Activated CD8-positive, alpha-beta memory T cell treated with anti-CD3 and anti-CD28 coated beads for 36 hours (primary cell): ENCODE results near the gene KCTD20. TPM values are rescaled to one million over a fixed set of nuclear protein-coding genes. Genes with fewer than 3 reads are reported as not detected.

ENCODE experiments used
- CTCF ChIA-PET: fragments of 350-600 bp; sonication (Branson Sonifier 250); formaldehyde crosslinking; loops from one replicate; lab custom pipeline; 2021; ENCODE audit warnings: antibody characterized with exemption; lab: Charles Lee
- POLR2A ChIA-PET: fragments of 350-600 bp; sonication (Branson Sonifier 250); formaldehyde crosslinking; loops from one replicate; lab custom pipeline; 2021; ENCODE audit warnings: antibody characterized with exemption; lab: Charles Lee
- total RNA-seq, 2 experiments: library from RNA; stranded (reverse); gene quantifications; one replicate each; pipeline ENCODE4 v1.2.3, GENCODE V29; 2021

The KCTD20 gene
- total RNA-seq, 2 experiments from 2014 or later: 51.9 to 52.7 TPM

DNA sequence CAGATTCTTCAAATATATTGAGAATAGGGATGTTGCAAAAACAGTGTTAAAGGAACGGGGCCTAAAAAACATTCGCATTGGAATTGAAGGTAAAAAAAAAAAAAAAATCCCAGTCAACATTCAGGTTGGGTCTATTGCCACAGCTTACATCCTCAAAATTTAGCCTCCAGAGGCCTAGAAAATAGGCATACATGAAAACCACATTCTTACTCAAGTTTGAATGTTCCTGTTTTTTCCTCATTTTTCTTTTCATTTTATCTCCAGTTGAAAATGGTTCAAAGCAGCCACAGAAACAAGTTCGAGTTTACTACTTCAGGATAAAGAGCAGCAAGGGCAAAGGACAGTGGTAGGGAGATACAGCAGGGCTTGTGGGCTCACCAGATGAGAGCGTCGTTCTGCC, 41.9 kb downstream of the KCTD20 start:
- ChIA-PET CTCF (interaction anchor here (0.7 kb wide), 1 partner anchor 26 kb away, joined by 3 read pairs; no protein-coding TSS in a partner anchor), POLR2A (interaction anchor here (0.6 kb wide), 1 partner anchor 28 kb away, joined by 5 read pairs; no protein-coding TSS in a partner anchor)

DNA sequence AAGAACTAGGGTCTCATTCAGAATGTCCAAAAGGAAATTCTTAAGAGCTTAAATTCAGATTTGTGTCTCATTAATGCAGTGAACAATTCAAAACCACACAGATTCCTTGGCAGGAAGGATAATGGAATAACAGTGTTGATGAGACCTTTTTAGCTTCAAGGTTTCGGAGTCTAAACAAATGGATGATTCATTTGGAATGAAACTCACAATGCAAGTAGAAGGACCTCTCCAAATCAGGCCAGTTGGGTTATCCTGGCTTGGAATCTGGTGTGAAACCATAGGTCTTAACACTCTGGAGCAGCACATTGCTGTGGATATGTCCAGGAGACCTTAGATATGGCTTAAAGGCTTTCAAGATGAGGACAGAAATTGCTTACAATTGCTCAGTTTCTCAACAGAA, 44.9 kb downstream of the KCTD20 start:
- ChIA-PET CTCF (no interaction called here), POLR2A (no interaction called here)

DNA sequence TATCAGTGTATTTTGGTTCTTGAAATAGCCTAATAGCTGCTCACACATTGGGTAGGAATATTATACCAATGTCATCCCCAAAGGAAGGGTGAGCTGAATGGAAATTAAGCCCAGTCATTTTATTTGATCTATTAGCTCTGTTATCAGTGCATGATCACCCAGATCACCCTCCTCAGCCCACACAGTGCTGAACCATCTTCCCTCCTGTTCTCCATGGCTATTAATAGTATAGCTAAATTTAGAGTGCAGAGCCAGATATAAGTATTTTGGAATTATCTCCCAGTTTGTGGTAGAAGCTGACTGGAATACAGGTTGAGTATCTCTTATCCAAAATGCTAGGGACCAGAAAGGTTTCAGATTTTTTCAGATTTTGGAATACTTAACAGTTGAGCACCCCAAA, 45.4 kb downstream of the KCTD20 start:
- ChIA-PET CTCF (interaction anchor here (1.4 kb wide), 1 partner anchor 22 kb away, joined by 3 read pairs; no protein-coding TSS in a partner anchor), POLR2A (no interaction called here)

DNA sequence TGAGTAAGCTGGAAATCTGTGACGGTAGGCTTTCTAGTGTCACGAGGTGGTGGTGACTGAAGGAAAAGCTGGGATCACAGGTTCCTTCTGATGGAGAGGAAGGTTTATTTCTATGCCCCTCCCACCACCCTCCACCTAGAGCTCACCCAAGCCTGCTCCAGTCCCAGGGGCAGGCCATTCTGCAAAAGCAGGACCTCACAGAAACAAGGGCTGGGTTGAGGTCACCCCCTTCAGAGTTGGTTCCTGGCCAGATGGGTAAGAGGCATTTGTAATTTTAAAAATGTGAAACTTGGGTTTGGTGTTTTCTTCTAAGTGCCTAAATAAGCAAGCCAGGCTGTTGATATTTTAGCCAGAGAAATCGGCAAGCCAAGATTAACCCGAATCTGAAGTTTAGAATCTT, 46.6 kb downstream of the KCTD20 start:
- ChIA-PET POLR2A (no interaction called here), CTCF (interaction anchor here (1.4 kb wide), 1 partner anchor 20 kb away, joined by 3 read pairs; no protein-coding TSS in a partner anchor)

GRCh38 chr6:36491378-36491965, 48.7 kb downstream of the KCTD20 start:
- POLR2A ChIA-PET: no interaction called here
- CTCF ChIA-PET: no interaction called here

DNA sequence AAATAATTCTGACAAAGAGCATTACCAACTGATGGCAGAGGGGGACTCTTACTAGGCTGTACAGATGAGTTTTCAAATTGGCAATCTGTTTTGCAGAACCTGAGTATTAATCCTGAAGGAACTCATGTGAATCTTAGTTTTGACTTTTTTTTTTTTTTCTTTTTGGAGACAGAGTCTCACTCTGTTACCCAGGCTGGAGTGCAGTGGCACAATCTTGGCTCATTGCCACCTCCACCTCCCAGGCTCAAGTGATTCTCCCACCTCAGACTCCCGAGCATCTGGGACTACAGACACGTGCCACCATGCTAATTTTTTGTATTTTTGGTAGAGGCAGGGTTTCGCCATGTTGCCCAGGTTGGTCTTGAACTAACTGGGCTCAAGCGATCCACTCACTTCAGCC, 49.3 kb downstream of the KCTD20 start:
- ChIA-PET CTCF (no interaction called here), POLR2A (interaction anchor here (0.6 to 0.7 kb wide), 2 partner anchors 12 to 196 kb away, joined by 3 to 8 read pairs; no protein-coding TSS in a partner anchor)

GRCh38 chr6:36492621-36493020, 49.8 kb downstream of the KCTD20 start:
- POLR2A ChIA-PET: interaction anchor here (0.6 to 0.7 kb wide), 2 partner anchors 11 to 196 kb away, joined by 3 to 8 read pairs; no protein-coding TSS in a partner anchor
- CTCF ChIA-PET: interaction anchor here (0.7 kb wide), 1 partner anchor 131 kb away, joined by 4 read pairs; no protein-coding TSS in a partner anchor

- POLR2A ChIA-PET: no interaction called here
- CTCF ChIA-PET: interaction anchor here (0.7 kb wide), 1 partner anchor 131 kb away, joined by 4 read pairs; no protein-coding TSS in a partner anchor
Measured at GRCh38 chr6:36493319-36493718, 50.5 kb downstream of the KCTD20 start.

DNA sequence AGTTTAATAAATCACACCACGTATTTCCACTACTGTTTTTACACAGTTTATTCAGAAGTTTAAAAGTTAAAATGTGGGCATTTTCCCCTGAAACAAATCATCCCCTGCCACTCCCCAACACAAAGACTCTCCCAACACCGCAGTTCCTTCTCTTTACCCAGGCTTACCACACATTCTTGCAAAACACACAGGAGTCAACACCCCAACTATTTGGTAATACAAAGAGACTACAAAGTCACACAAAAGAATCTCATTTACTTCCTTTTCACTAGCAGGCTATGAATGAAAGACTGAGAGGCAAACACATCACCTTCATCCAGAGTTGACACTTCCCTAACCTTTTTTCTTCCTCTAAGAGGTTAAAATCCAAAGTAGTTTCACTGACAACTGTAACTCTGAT, 51.1 kb downstream of the KCTD20 start:
- ChIA-PET POLR2A (no interaction called here), CTCF (no interaction called here)

- ChIA-PET POLR2A (no interaction called here), CTCF (no interaction called here)
Measured at GRCh38 chr6:36495086-36495485, 52.3 kb downstream of the KCTD20 start.

DNA sequence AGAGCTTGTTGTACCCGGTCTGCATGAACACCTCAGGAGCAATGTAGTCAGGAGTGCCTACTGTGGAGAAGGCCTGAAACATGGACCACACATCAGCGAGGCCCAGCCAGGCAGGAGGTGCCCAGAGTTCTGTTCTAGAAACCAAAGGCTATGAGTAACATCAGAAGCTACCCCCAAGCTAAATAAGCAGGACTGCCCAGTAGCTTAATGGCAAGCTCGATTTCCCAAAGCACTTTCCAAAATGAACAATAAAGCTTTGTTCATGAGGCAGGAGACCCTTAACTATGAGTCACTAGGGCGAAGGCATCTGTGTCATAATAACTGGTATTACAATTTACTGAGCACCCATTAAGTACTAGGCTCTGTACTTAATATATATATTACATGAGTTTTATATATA, 57.1 kb downstream of the KCTD20 start:
- POLR2A ChIA-PET: no interaction called here
- CTCF ChIA-PET: interaction anchor here (1.2 kb wide), 1 partner anchor 106 kb away, joined by 3 read pairs; no protein-coding TSS in a partner anchor

- ChIA-PET CTCF (interaction anchor here (0.9 kb wide), 1 partner anchor 233 kb away, joined by 3 read pairs; no protein-coding TSS in a partner anchor), POLR2A (no interaction called here)
Measured at GRCh38 chr6:36501686-36502085, 58.9 kb downstream of the KCTD20 start.

DNA sequence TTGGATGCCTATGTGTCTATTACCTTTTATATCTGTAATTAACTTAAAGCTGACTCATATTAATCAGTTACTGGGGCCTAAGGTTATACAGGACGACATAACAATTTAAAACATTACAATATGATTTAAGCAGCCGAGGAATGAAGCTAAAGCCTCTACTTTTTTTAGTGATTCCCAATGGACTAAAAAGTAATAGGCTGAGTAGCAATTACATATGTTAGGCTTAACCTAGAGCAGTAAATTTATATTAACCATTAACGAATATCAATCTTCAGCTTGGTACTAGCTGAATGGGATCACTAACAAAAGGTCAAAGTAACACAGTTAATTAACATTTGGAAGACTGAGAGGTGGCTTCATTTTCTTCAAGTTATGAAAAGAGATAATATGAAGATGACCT, 61.4 kb downstream of the KCTD20 start:
- POLR2A ChIA-PET: interaction anchor here (0.6 kb wide), 1 partner anchor 12 kb away, joined by 8 read pairs; no protein-coding TSS in a partner anchor
- CTCF ChIA-PET: interaction anchor here (0.6 to 1.0 kb wide), 3 partner anchors 19 to 120 kb away, joined by 3 to 4 read pairs (median 3); no protein-coding TSS in a partner anchor

GRCh38 chr6:36504982-36505381, 62.2 kb downstream of the KCTD20 start:
- ChIA-PET POLR2A (no interaction called here), CTCF (interaction anchor here (0.6 to 0.7 kb wide), 3 partner anchors 9 to 45 kb away, joined by 3 to 4 read pairs (median 3); no protein-coding TSS in a partner anchor)

DNA sequence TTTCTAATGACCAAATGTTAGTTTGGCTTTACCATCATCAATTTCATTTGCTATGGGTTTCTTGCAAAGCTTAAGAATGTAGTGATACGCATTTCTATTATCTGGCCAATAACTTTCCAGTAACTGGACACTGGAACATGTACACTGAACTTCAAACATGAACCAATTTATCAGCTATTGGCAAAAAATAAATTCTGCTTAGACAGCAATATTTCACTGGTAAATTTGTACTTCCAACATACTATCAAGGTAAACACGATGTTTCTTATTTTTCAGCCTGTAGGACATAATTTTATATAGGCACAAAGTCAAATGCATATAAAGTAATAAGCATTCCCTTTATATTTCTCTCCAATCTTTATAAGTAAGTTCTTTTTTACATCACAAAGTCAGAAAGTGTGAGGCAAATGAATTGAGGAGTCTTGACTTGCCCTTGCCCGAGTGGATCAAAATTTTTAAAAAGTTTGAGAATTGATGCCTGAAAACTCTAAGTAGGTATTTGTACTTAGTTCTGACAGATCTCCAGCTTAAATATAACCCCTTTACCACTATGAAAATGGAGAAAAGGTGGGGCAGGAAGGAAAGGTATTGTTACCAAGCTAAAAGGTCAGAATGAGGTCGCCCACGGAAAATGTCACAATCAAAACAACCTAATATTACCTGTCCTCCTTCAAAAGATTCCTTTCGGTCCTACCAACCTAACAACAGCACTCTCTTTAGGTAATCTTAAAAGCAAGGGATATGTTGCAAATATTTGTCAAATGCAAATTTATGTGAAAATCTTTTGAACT, 63.1 kb downstream of the KCTD20 start:
- CTCF ChIA-PET: interaction anchor here (0.5 to 0.6 kb wide), 2 partner anchors 77 to 424 kb away, joined by 3 read pairs; no protein-coding TSS in a partner anchor
- POLR2A ChIA-PET: no interaction called here

DNA sequence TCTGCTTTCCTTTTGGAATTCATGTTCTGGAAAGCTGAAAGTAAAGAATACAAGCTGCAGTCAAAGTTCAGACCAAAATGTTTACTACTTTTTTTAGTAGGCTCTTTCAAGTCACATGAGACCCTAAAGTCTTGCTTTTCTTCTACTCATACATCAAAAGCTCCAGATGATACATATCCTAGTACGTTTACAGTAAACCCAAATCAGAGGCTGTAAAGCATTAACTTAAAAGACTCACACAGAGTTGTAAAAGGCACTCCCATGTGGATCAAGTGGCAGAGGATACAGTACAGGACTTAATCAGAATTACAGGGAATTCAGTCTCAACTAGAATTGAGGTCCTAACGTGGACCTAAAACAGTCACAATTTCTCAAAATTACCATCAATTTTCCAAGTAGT, 63.8 kb downstream of the KCTD20 start:
- ChIA-PET CTCF (no interaction called here), POLR2A (no interaction called here)

DNA sequence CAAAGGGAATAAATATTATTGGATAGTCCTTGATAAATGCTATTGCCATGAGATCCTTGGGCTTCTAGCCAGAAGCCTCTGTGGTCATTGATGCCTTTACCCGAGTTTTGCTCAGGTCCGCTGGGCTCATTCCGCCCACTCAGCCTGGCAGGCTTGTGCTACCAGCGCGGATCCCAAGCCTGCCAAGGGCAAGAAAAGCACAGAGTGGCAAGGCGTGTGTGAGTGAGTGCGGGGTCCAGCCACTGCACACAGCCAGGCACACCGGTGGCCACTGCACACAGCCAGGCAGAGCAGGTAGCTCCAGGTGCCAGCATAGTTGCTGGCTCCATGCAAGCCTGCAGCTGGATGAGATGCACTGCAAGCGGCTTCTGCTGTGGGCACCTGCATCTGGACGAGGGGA, 65.7 kb downstream of the KCTD20 start:
- POLR2A ChIA-PET: no interaction called here
- CTCF ChIA-PET: no interaction called here

GRCh38 chr6:36510365-36510764, 67.6 kb downstream of the KCTD20 start:
- POLR2A ChIA-PET: no interaction called here
- CTCF ChIA-PET: interaction anchor here (1.1 kb wide), 1 partner anchor 22 kb away, joined by 3 read pairs; no protein-coding TSS in a partner anchor

DNA sequence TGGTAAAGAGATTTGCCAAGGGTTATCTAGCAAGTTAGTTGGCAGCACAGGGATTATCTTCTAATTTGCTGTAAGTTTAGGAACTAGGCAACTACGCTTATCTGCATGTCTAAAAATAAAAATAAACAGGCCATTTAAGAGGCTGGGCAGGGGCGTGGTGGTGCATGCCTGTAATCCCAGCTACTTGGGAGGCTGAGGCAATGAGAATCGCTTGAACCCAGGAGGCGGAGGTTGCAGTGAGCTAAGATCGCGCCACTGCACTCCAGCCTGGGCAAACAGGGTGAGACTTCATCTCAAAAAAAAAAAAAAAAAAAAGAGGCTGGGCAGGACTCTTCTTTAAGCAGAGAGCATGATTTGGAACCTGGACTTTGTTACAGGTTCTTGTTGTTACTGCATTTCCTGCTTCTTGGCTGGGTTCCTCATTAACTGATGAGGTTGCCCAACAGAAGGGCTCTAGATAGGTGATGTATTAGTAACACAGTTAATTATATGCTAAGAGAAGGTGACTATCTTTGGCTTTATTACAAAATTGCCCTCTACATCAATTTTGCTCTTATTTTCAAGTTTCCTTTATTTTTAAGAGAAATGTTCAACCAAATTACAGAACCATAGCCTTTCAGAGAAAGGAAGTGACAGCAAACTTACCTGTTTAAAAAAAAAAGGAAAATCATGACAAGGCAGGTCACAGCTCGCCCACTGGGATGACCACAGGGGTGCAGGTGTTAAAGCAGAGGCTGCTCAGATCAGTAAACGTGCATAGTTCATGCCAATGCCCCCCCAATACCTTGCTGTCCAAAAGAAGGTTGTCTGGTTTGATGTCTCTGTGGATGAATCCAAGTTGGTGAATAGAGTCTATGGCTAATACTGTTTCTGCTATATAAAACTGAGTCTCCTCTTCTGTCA, 72.0 kb downstream of the KCTD20 start:
- CTCF ChIA-PET: no interaction called here
- POLR2A ChIA-PET: no interaction called here
